BE2C (cell line): Measurements from ENCODE around the gene PRPF6.
"Not testable (repeated sequence)": the region's sequence is repeated elsewhere in the genome, so short reads cannot be mapped to it uniquely, and the experiment has no call there.

ENCODE experiments used
- DNase-seq: peaks from one replicate; pipeline ENCODE4 v3.0.0-alpha.2; 2020
- H3K27me3 ChIP-seq: fragments of 250-450 bp; sonication (Bioruptor Pico); 2 replicates; pipeline ENCODE4 v1.5.1; 2020; ENCODE audit warnings: mild to moderate bottlenecking
- H3K36me3 ChIP-seq: fragments of 250-450 bp; sonication (Bioruptor Pico); 2 replicates; pipeline ENCODE4 v1.5.1; 2020; ENCODE audit warnings: mild to moderate bottlenecking
- H3K4me1 ChIP-seq: fragments of 250-450 bp; sonication (Bioruptor Pico); 2 replicates; pipeline ENCODE4 v1.5.1; 2020
- H3K4me3 ChIP-seq: 2 replicates; pipeline ENCODE4 v1.5.1; 2011; ENCODE audit warnings: low read depth, low read length
- H3K9me3 ChIP-seq: fragments of 250-450 bp; sonication (Bioruptor Pico); 2 replicates; pipeline ENCODE4 v1.5.1; 2020
- TF ChIP-seq, protein P1 (sequence below): IDR thresholded peaks from 2 replicates; pipeline ENCODE4 v1.5.1; 2012; ENCODE audit warnings: mild to moderate bottlenecking, low read depth, low read length

PRPF6 gene

DNA sequence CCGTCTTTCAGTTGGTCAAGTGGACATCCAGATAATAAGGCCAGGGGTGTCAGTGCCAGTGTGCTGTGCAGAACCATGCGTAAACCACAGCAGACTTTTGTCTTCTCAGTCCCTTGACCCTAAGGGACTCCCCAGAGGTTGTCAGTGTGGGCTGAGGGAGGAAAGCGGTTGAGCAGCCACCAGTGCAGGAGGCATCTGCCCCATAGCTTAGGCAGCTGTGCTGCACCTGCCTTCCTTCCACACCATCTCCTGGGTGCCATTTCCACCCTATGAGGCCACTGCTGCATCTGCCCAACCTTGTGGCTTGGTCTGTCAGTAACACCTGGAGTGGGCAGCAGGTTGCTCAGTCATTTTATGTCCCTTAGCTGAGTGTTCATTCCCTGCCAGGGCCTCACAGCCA lies 26.0 kb downstream of the PRPF6 start:
- Histone ChIP-seq H3K9me3 (no peaks in the 10 kb centered on the region), H3K4me3 (no peak overlapping the region), H3K36me3 (peaks cover 85% of the 10 kb centered on the region), H3K27me3 (no peaks in the 10 kb centered on the region), H3K4me1 (no peaks in the 10 kb centered on the region)
- TF ChIP-seq, protein P1, sequence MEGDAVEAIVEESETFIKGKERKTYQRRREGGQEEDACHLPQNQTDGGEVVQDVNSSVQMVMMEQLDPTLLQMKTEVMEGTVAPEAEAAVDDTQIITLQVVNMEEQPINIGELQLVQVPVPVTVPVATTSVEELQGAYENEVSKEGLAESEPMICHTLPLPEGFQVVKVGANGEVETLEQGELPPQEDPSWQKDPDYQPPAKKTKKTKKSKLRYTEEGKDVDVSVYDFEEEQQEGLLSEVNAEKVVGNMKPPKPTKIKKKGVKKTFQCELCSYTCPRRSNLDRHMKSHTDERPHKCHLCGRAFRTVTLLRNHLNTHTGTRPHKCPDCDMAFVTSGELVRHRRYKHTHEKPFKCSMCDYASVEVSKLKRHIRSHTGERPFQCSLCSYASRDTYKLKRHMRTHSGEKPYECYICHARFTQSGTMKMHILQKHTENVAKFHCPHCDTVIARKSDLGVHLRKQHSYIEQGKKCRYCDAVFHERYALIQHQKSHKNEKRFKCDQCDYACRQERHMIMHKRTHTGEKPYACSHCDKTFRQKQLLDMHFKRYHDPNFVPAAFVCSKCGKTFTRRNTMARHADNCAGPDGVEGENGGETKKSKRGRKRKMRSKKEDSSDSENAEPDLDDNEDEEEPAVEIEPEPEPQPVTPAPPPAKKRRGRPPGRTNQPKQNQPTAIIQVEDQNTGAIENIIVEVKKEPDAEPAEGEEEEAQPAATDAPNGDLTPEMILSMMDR = no peak
- no peak for DNase-seq

DNA sequence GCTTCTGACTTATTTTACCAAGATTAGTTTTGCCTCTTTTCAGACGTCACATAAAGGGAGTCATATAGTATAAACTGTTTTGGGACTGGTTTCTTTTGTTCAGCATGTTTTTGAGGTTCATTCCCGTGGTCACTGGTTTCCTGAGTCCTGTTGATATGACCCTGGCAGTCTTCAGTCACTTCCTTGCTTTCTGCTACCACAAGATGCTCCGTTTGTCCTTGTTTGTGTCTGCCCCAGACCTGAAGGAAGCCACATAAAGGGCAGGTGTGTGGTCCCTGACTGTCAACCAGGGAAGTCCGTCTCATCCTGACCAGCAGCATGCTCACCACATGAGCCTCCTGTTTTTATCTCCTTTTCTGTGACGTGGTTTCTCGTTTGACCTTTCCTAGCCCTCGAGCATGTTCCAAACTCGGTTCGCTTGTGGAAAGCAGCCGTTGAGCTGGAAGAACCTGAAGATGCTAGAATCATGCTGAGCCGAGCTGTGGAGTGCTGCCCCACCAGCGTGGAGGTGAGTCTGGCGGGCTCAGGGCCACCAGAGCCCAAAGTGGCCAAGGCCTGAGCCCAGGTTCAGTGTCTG lies 29.0 kb downstream of the PRPF6 start:
- no peaks in the 10 kb centered on the region for H3K4me1 ChIP-seq
- no peaks in the 10 kb centered on the region for H3K9me3 ChIP-seq
- no peaks in the 10 kb centered on the region for H3K27me3 ChIP-seq
- H3K36me3 ChIP-seq = peaks cover 78% of the 10 kb centered on the region
- TF ChIP-seq, protein P1 = no peak
- H3K4me3 ChIP-seq = no peak overlapping the region
- DNase-seq = no peak

DNA sequence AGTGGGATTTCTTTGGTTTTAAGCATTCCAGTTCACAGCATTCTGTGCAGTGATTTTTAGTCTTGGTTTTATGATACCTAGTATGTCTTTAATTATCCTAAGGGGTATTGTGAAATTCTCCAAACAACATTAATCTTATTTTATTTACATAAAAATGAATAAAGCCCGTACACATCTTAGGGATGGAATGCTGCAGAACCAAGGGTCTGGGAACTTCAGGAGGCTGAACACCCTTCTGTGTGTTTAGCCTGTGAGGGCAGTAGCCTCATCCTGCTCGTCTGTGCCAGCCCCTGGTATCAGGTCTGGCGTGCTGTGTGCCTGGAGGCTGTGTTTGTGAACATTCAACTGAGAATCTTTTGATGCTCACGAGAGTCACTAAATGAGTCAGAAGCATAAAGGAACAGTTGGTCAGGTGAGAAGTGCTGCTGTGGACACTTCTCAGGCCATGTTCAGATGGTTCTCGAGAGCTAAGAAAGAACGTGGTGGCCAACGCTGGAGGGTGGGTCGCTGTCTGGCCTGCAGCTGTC lies 29.8 kb downstream of the PRPF6 start:
- DNase-seq = no peak
- Histone ChIP-seq H3K4me1 (no peaks in the 10 kb centered on the region), H3K9me3 (no peaks in the 10 kb centered on the region), H3K27me3 (no peaks in the 10 kb centered on the region), H3K4me3 (no peak overlapping the region), H3K36me3 (peaks cover 78% of the 10 kb centered on the region)
- TF ChIP-seq, protein P1 = no peak

DNA sequence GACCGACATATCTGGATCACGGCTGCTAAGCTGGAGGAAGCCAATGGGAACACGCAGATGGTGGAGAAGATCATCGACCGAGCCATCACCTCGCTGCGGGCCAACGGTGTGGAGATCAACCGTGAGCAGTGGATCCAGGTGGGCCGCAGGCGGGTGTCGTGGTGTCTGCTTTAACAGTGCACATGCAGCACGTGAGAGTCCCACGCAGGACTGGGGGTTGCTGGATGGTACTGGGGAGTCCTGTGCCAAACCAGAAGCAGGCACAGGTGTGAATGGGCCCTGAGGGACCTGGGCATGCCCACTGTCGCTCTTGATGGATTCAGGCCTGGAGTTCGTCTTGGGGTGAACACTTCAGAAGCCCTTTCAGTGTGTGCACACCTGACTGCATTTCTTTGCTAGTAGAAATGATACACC lies 30.4 kb downstream of the PRPF6 start:
- Histone ChIP-seq H3K9me3 (no peaks in the 10 kb centered on the region), H3K36me3 (peaks cover 78% of the 10 kb centered on the region)
- DNase-seq = no peak

DNA sequence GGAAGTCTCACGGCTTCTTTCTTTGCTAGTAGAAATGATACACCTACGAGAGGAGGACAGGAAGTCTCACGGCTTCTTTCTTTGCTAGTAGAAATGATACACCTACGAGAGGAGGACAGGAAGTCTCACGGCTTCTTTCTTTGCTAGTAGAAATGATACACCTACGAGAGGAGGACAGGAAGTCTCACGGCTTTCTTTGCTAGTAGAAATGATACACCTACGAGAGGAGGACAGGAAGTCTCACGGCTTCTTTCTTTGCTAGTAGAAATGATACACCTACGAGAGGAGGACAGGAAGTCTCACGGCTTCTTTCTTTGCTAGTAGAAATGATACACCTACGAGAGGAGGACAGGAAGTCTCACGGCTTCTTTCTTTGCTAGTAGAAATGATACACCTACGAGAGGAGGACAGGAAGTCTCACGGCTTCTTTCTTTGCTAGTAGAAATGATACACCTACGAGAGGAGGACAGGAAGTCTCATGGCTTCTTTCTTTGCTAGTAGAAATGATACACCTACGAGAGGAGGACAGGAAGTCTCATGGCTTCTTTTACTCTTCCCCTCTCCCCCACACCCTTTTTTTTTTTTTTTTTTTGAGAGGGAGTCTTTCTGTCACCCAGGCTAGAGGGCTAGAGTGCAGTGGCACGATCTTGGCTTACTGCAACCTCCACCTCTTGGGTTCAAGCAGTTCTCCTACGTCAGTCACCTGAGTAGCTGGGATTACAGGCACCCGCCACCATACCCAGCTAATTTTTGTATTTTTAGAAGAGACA lies 31.6 kb downstream of the PRPF6 start:
- DNase-seq, H3K4me1 ChIP-seq, H3K27me3 ChIP-seq, H3K4me3 ChIP-seq, H3K9me3 ChIP-seq: not testable (repeated sequence)
- peaks cover 75% of the 10 kb centered on the region for H3K36me3 ChIP-seq

More for the DNA sequence above, 30.4 kb downstream of the PRPF6 start:
- Histone ChIP-seq H3K4me1 (no peaks in the 10 kb centered on the region), H3K27me3 (no peaks in the 10 kb centered on the region), H3K4me3 (no peak overlapping the region)
- TF ChIP-seq, protein P1 = no peak

DNA sequence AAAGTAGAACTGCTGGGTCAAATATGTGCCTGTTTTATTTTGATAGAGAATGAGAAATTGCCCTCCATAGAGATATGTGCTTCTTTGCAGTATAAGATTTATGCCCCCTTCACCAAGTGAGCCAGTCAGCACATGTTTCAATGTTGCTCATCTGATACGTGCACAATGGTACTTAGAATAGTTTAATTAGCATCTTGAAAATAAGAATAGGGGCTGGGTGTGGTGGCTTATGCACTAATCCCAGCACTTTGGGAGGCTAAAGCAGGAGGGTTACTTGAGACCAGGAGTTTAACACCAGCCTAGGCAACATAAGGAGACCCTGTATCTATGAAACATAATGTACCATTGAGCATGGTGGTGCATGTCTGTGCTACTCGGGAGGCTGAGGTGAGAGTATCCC lies 34.7 kb downstream of the PRPF6 start:
- Histone ChIP-seq H3K9me3 (no peaks in the 10 kb centered on the region), H3K4me3 (no peak overlapping the region), H3K4me1 (no peaks in the 10 kb centered on the region), H3K27me3 (no peaks in the 10 kb centered on the region), H3K36me3 (peaks cover 70% of the 10 kb centered on the region)
- TF ChIP-seq, protein P1 = no peak
- DNase-seq = no peak
